ENCODE results near the gene VSIG10.
"Not testable (repeated sequence)": the region's sequence is repeated elsewhere in the genome, so short reads cannot be mapped to it uniquely, and the experiment has no call there.

The VSIG10 gene

GRCh38 chr12:118103601-118104382, at the start of gene VSIG10:
Gene VSIG10 (minus strand): TSS chr12:118104011. CDS start chr12:118103671, 340 bp downstream.
- peak; percentile 7 for DNase-seq

GRCh38 chr12:118151755-118152154, 47.9 kb upstream of the VSIG10 start:
- DNase-seq, result no peak

- no peak for DNase-seq
These were observed 46.8 kb upstream of the VSIG10 start for GRCh38 chr12:118150625-118151024.

GRCh38 chr12:118148287-118148686, 44.5 kb upstream of the VSIG10 start:
- DNase-seq, result no peak

- DNase-seq, result no peak
These were observed 42.0 kb upstream of the VSIG10 start for GRCh38 chr12:118145798-118146156.

GRCh38 chr12:118145113-118145797, 41.4 kb upstream of the VSIG10 start:
- no peak for DNase-seq

- no peak for DNase-seq
These were observed 40.7 kb upstream of the VSIG10 start for GRCh38 chr12:118144499-118144898.

- DNase-seq, result no peak
These were observed 37.0 kb upstream of the VSIG10 start for GRCh38 chr12:118140825-118141224.

GRCh38 chr12:118137148-118137678, 33.4 kb upstream of the VSIG10 start:
- no peak for DNase-seq

- DNase-seq, result peak; percentile 35
These were observed 32.8 kb upstream of the VSIG10 start for GRCh38 chr12:118136559-118137003.

GRCh38 chr12:118135788-118136558, 32.2 kb upstream of the VSIG10 start, which contains the start of gene PEBP1:
Gene PEBP1 (plus strand): TSS chr12:118136124. CDS start chr12:118136210, 86 bp downstream.
- DNase-seq, result peak; percentile 91

GRCh38 chr12:118129436-118129835, 25.6 kb upstream of the VSIG10 start:
- DNase-seq, result not testable (repeated sequence)

GRCh38 chr12:118127867-118128266, 24.1 kb upstream of the VSIG10 start:
- DNase-seq, result no peak

- no peak for DNase-seq
These were observed 22.4 kb upstream of the VSIG10 start for GRCh38 chr12:118126119-118126757.

- no peak for DNase-seq
These were observed 21.9 kb upstream of the VSIG10 start for GRCh38 chr12:118125743-118126118.

GRCh38 chr12:118124333-118124874, 20.6 kb upstream of the VSIG10 start:
- DNase-seq, result no peak

- DNase-seq, result no peak
These were observed 18.5 kb upstream of the VSIG10 start for GRCh38 chr12:118122264-118122663.

GRCh38 chr12:118120579-118121363, 17.0 kb upstream of the VSIG10 start:
- peak; percentile 75 for DNase-seq

GRCh38 chr12:118119449-118119879, 15.7 kb upstream of the VSIG10 start:
- DNase-seq, result no peak

GRCh38 chr12:118109088-118109487, 5.3 kb upstream of the VSIG10 start:
- no peak for DNase-seq

GRCh38 chr12:118107694-118108093, 3.9 kb upstream of the VSIG10 start:
- DNase-seq, result no peak
